ENCODE data around the gene EMCN.
A peak's percentile ranks its signal among the peaks of the same experiment; 100 is the strongest.

- TF ChIP-seq USF2 (CRISPR knock-in tag; IDR thresholded peaks at IDR 0.05) = no peak
- TF ChIP-seq TCF7 (CRISPR knock-in tag; IDR thresholded peaks at IDR 0.05; ENCODE audit: low read depth) = no peak
- TF ChIP-seq ZNF121 (CRISPR knock-in tag; IDR thresholded peaks at IDR 0.05) = no peak
- peak; percentile 12; the same call in 1 of the 2 replicates for TF ChIP-seq CTCF (IDR thresholded peaks at IDR 0.05)
- no peak for TF ChIP-seq ZBTB43 (CRISPR knock-in tag; IDR thresholded peaks at IDR 0.05)
- no peak for TF ChIP-seq CREB1 (CRISPR knock-in tag; IDR thresholded peaks at IDR 0.05)
- TF ChIP-seq PRDM15 (CRISPR knock-in tag; IDR thresholded peaks at IDR 0.05) = no peak
- TF ChIP-seq FOXJ3 (CRISPR knock-in tag; IDR thresholded peaks at IDR 0.05; ENCODE audit: borderline replicate concordance) = no peak
- no peak for TF ChIP-seq IRF1 (CRISPR knock-in tag; IDR thresholded peaks at IDR 0.05)
- TF ChIP-seq CDX4 (CRISPR knock-in tag; IDR thresholded peaks at IDR 0.05; ENCODE audit: borderline replicate concordance) = no peak
- no peak for TF ChIP-seq USF1 (CRISPR knock-in tag; IDR thresholded peaks at IDR 0.05)
- no peak for TF ChIP-seq JUN (CRISPR knock-in tag; IDR thresholded peaks at IDR 0.05)
- no peak for TF ChIP-seq NFYB (CRISPR knock-in tag; conservative IDR thresholded peaks at IDR 0.05; ENCODE audit: low read depth)
- no peak for TF ChIP-seq SP1 (CRISPR knock-in tag; conservative IDR thresholded peaks at IDR 0.05)
Observed at GRCh38 chr4:100504086-100504874, 13.5 kb downstream of the EMCN start.
